HG03175 (cell line): ENCODE data around the gene TUT1.
"Not testable (repeated sequence)": the region's sequence is repeated elsewhere in the genome, so short reads cannot be mapped to it uniquely, and the experiment has no call there.

Source experiments
- ATAC-seq: cut with Tn5 transposase; IDR thresholded peaks from one replicate; pipeline ENCODE4 v1.9.1; 2021; ENCODE audit warnings: mild to moderate bottlenecking, moderate library complexity; ENCODE audit not compliant: unreplicated experiment

Gene TUT1

DNA sequence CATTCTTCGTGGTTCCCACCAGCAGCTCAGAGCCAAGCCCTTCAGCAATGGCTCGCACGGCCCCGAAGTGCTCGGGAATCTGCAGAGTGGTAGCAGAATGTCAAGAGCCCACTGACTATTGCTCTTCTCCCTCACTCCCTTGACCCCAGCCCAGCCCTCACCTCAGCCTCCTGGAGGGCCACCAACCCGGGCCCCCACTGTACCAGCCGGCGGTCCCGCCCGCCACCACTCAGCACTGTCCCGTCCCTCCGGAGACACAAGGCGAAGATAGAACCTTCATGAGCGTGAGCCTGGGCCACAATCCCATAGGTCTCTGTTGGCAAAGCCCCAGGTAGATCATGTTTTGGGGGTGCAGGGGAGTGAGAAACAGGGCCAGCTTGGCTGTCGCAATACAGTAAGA, 14.6 kb upstream of the TUT1 start:
- no peak for ATAC-seq

GRCh38 chr11:62605467-62605866, 14.1 kb upstream of the TUT1 start:
- no peak for ATAC-seq

DNA sequence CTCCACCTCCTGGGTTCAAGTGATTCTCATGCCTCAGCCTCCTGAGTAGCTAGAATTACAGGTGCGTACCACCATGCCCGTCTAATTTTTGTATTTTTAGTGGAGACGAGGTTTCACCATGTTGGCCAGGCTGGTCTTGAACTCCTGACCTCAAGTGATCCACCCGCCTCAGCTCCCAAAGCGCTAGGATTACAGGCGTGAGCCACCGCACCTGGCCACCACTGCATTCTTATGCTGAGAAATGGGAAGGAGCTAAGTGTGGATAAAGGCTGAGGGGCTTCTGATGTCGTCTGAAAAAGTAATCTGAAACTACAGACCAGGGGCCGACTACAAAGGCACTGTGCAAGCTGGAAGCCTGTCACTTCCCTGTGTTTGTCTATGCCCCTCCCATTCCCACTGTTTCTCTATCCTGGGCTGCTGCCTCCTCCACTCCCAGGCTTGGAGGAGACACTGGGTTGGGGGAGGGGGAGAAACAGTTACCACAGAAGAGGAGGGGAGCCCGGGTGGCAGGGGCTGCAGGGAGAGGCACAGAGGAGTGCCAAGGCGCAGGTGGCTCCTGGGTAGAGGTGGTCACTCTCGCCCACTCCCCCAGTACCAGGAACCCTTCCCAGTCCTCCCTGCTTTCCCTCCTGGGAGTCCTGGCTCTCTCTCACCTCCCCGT, 13.3 kb upstream of the TUT1 start:
- ATAC-seq, result no peak

- no peak for ATAC-seq
Measured at GRCh38 chr11:62603776-62604299, 12.5 kb upstream of the TUT1 start.

- no peak for ATAC-seq
Measured at GRCh38 chr11:62603072-62603408, 11.7 kb upstream of the TUT1 start.

DNA sequence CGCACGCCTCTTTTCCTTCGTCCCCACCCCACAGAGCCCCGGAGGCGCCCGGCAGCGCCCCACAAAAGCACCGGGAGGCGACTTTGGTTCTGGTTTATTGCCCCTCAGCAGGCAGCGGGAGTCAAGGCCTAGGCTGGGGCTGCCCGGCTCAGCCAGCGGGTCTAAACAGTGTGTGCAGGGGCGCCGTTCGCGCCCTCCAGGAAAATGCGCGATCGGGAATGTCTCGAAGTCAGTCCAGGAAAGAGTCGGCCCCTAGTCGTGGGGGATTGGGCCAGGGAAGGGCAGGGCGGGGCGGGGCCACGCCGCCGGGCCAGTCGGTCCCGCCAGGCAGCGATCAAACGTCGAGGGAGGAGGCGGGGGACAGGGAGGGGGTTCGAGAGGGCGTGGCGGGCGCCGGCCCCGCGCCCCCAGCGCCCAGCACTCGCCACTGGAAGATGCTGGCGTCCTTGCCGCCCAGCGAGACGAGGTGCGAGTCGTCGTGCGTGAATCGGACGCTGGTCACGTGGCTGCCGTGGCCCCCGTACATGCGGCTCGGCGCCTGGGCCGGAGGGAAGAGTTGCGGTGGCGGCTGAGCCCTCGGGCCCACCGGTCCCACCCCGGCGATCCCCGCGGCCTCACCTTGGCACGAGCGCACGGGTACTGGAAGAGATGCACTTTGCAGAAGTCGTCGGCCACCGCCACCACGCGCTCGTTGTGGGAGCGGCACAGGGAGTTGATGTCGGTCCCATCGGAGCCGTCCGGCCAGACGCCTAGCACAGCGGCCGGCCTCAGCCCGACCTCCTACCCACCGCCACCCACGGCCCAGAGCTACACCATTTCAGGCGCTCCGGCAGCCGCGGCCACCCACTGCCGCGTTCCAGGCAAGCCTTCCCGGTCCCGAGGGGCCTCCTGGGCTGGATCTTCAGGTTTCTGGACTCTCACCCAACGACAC, 11.1 kb upstream of the TUT1 start:
- no peak for ATAC-seq

DNA sequence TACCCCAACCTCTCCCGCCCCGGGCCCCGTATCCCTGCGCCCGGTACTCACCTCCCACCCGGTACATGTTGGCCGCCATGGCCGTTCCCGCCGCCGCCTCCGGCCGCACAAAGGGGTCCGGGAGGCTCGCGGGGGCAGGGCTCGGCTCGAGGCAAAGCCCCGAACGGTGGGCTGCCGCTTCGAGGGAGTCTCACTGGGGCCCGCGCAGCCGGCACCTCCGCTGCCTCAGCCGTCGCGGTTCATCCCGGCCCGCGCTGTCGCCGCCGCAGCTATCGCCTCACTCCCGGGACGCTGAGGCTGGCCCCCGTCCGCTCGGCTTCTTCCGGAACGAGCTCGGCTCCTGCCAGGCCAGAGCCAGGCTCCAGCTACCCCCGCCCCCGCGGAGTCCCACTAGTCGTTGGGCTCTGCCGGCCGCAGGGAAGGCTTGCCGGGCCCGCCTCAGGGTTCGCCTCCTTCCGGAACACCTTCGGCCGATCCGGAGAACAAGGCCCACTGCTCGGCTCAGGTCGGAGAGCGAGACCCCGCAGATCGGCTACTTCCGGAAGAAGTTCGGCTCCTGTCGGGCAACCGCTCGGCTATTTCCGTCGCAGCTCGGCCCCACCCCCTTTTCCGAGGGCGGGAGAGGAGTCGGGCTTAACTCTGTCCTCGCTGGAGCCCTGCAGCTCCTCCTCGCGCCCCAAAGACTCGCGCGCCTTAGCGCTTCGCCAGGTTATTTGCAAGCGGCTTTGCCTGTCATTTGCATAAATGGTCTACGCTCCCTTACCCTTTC, 10.2 kb upstream of the TUT1 start, which contains the start of gene MTA2:
TSS of gene MTA2 (minus strand) at position 494 of the 769 bp plus-strand sequence. CDS start at position 79, 415 bp downstream.
- peak; percentile 73 for ATAC-seq

DNA sequence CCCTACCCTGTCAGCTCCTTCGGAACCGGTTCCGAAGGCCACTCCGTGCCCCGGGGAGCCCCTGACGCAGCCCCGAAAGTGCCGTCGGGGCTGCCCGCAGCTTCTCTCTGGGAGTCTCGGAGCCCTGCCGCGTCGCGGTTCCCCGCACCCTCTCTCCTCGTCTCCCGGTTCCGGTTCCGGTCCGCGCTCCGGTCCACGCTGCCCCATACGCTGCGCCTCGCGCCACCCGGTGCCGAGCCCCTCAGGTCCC, 9.7 kb upstream of the TUT1 start:
- ATAC-seq, result no peak

- ATAC-seq, result no peak
Measured at GRCh38 chr11:62600367-62601121, 9.2 kb upstream of the TUT1 start.

DNA sequence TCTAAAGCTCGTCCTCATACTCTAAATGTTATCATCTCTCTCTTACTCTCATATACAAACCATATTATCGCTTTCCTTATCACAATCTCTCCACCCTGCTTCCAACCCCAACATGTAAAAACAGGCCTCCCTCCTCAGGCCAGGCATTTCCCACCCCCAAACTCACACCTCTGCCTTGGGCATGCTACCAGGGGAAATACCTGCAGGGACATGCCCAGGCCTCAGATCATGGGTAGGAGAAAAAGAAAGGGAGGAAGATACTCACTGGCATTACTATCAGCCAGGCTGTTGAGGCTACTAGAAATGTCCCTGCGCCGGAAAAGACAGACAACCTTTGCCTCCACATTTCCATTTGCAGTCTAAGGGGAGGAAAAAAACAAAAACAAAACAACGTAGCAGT, 8.6 kb upstream of the TUT1 start:
- no peak for ATAC-seq

DNA sequence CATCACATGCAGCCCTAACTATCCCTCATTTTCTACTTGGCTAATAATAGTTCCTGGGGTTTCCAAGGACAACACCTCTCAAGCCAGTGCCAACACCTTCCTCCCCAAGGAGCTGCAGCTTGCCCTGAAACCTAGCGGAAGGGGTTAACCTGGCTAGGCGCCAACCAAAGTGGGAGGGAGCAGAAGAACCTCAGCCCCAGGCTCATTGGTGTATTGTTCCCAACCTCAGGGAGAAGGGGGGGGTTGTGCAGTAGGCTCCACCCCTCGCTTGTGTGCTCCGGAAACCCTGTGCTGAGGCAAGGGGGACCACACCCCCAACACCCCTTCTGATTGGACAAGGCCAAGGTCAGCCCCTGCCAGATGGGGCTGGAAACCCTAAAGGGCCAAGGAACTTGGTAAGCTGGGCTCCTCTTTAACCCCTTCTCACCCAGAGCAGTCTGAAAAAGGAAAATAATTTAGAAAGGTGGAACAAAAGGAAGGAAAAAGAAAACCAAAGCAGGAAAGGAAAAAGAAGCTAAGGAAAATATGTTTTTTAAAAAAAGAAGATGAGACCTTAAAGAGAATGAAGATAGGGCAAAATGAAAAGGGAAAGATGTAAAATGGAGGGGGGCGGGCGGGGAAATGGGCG, 7.9 kb upstream of the TUT1 start:
- peak; percentile 58 for ATAC-seq

GRCh38 chr11:62595124-62595523, 3.8 kb upstream of the TUT1 start:
- no peak for ATAC-seq

DNA sequence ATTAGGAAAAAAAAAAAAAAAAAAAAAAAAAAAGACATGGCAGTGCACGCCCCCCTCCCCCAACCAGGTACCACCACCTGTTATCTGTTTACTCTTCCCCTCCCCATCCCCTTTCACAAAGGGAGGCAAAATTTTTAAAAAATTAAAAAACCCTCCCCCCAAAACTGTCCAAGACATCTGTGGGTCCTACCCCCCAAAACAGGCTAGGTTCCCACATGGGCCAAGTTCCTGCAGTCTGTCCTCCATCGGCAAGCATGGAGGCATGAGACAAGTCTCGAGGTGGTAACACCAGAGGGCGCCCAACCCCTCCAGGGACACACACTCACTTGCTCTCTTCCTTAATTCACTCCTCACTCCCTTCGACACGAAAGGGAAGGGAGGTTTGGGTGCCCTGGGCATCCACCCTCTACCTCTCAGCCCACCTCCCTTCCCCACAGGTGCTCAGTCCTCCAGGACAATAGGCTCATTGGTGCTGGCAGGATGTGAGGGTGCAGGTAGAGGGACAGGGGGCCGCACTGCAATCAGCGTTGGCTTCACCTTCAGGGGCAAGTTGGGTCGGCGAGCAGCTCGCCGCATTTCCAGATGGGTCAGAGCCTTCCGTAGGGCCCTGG, 2.2 kb upstream of the TUT1 start:
- ATAC-seq, result no peak

GRCh38 chr11:62592989-62593421, 1.7 kb upstream of the TUT1 start:
- ATAC-seq, result no peak

GRCh38 chr11:62592146-62592815, 958 bp upstream of the TUT1 start:
- ATAC-seq, result no peak

GRCh38 chr11:62588966-62589637, 2.2 kb downstream of the TUT1 start:
- ATAC-seq, result no peak

- ATAC-seq, result not testable (repeated sequence)
Measured at GRCh38 chr11:62585356-62585755, 6.0 kb downstream of the TUT1 start.

- ATAC-seq, result not testable (repeated sequence)
Measured at GRCh38 chr11:62581735-62582134, 9.6 kb downstream of the TUT1 start.
